Measurements from ENCODE around the gene KDM5B. TPM values are rescaled to one million over a fixed set of nuclear protein-coding genes. Genes with fewer than 3 reads are reported as not detected.
"Not testable (repeated sequence)": the region's sequence is repeated elsewhere in the genome, so short reads cannot be mapped to it uniquely, and the experiment has no call there.

The KDM5B gene
- polyA plus RNA-seq (ENCODE audit: insufficient read depth in 1 of 5, insufficient read length in 5 of 5, low replicate concordance in 1 of 5), result 100 to 1,000 TPM in 4 of 5 donors, 10 to 100 TPM in 1; 81.0 to 121 (median 107) TPM
- long read RNA-seq, donor 1, full-length matches to known transcripts, result 48 of 65 reads
- long read RNA-seq, donor 1, partial matches to known transcripts, result 17 of 65 reads
- long read RNA-seq, donor 1, other reads (novel, unspliced or antisense), result 0 of 65 reads
- long read RNA-seq, donor 2, full-length matches to known transcripts, result 17 of 17 reads
- long read RNA-seq, donor 2, partial matches to known transcripts, result 0 of 17 reads
- long read RNA-seq, donor 2, other reads (novel, unspliced or antisense), result 0 of 17 reads
- long read RNA-seq, donor 3, full-length matches to known transcripts, result 33 of 33 reads
- long read RNA-seq, donor 3, partial matches to known transcripts, result 0 of 33 reads
- long read RNA-seq, donor 3, other reads (novel, unspliced or antisense), result 0 of 33 reads
- long read RNA-seq, donor 4, transcript KDM5B-224 (5 exons, 3,691 nt), result minor isoform, 9 of 32 reads
- long read RNA-seq, donor 4, transcript KDM5B-229 (1 exons, 3,141 nt), result major isoform, 15 of 32 reads
- long read RNA-seq, donor 4, partial matches to known transcripts, result 0 of 32 reads
- long read RNA-seq, donor 4, other reads (novel, unspliced or antisense), result 0 of 32 reads
- long read RNA-seq, donor 5, full-length matches to known transcripts, result 42 of 53 reads
- long read RNA-seq, donor 5, partial matches to known transcripts, result 11 of 53 reads
- long read RNA-seq, donor 5, other reads (novel, unspliced or antisense), result 0 of 53 reads
- long read RNA-seq, donor 6, full-length matches to known transcripts, result 34 of 51 reads
- long read RNA-seq, donor 6, partial matches to known transcripts, result 17 of 51 reads
- long read RNA-seq, donor 6, other reads (novel, unspliced or antisense), result 0 of 51 reads
- long read RNA-seq, donor 7, full-length matches to known transcripts, result 21 of 39 reads
- long read RNA-seq, donor 7, partial matches to known transcripts, result 18 of 39 reads
- long read RNA-seq, donor 7, other reads (novel, unspliced or antisense), result 0 of 39 reads
- long read RNA-seq, donor 8, full-length matches to known transcripts, result 10 of 10 reads
- long read RNA-seq, donor 8, partial matches to known transcripts, result 0 of 10 reads
- long read RNA-seq, donor 8, other reads (novel, unspliced or antisense), result 0 of 10 reads

DNA sequence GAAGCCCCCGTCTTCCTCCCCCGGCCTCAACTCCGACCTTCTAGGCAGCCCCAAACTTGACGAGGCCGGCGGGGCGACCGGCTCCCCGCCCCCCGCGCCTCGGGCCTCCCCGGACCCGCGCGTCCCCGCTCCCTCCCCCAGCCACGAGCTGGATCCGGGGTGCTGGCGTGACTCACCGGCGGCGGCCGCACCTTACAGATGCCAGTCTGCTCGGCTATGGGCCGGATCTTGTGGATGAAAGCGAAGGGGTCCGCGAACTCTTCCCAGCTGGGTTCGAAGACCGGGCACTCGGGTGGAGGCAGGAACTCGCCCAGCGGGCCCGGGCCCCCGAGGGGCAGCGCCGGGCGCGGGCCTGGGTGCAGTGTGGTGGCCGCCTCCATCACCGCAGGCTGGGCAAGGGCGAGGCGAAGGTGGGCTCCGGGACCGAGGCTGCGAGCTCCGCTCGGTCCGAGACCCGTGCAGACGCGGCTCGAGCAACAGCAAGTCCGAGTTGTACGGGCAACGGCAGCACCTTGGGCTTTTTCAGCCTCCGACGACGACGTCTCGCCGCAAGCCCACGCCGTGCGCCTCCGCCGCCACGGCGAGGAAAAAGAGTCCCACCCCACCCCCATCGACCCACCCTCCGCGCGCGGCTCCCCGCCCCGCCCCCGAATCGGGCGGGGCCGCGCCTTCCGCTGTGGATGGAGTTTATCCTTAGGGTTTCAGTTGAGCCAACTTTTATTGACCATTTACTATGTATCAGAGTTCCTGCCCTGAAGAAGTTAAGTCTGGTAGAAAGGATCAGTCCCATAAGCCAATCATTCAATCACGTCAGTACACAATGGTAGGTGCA, at the start of gene KDM5B:
KDM5B (minus strand) TSS at position 496 of the 832 bp plus-strand sequence; CDS start at position 380, 116 bp downstream.
- DNase-seq, result peak; percentile 83 to 87

GRCh38 chr1:202857136-202857610, 49.0 kb upstream of the KDM5B start:
- DNase-seq, result no peak

DNA sequence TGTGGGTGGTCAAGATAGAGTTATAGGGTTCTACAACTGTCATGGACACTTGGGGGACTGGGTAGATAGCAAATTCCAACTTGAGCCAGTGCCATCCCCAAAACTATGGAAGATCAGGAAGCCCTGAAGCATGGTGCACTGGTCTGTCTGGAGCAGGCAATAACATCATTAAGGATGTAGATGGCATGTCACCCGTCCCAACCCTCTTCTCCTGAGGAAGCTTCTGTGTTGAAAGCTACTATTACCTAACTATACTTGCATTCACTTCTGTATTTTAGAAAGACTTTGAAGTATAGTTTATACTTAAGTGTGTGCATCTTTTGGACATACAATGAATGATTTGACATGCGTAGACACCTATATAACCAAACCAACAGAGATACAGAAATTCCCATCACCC, 47.8 kb upstream of the KDM5B start:
- DNase-seq, result no peak

DNA sequence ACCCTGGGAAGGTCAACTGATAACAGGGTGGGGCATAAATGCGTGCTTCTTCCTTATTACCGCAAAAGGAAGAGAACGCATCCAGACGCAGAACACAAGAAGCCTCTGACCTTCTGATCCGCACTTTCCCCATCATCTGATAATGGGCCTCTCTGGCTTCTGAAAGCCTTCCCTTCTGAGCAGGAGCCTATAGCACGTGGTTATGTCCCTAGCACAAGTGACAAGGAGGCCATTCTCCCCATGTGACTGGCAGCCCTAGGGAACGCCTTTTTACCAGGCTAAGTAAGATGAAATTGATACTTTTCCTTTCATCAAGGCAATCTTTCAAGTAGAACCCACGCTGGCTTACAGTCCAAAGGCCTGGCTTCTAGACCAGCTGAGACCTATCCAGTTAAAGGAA, 46.6 kb upstream of the KDM5B start:
- no peak for DNase-seq

DNA sequence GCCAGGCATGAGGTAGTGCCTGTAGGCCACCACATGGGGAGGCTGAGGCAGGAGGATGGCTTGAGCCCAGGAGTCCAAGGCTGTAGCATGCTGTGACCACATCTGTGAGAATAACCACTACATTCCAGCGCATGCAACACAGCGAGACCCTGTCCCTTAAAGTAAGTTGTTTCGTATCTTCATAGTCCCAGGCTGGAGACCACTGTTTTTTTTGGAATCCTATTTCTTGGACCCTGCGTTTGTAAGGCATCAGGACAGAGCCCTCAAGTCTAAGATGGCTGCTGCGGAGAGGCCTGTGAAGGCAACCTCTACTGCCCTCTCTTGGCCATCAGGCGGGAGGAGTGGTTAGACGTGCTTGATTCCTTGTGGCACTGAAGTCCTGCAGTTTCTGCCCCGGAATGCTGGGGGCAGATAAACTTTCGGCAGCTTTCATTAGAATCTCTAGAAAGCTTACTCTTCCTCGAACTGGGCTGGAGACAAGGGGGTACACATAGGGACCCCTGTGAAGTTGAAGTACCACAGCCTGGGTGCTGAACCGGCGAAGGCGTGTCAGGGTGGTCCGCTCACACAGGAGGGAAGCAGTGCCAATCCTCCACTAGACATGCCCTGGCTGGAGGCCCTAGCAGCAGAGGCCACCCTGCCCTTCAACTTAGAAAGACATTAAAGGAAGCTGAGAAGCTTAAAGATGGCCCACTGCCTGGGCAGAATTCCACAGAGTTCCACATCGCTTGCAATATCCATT, 44.1 kb upstream of the KDM5B start:
- no peak for DNase-seq

DNA sequence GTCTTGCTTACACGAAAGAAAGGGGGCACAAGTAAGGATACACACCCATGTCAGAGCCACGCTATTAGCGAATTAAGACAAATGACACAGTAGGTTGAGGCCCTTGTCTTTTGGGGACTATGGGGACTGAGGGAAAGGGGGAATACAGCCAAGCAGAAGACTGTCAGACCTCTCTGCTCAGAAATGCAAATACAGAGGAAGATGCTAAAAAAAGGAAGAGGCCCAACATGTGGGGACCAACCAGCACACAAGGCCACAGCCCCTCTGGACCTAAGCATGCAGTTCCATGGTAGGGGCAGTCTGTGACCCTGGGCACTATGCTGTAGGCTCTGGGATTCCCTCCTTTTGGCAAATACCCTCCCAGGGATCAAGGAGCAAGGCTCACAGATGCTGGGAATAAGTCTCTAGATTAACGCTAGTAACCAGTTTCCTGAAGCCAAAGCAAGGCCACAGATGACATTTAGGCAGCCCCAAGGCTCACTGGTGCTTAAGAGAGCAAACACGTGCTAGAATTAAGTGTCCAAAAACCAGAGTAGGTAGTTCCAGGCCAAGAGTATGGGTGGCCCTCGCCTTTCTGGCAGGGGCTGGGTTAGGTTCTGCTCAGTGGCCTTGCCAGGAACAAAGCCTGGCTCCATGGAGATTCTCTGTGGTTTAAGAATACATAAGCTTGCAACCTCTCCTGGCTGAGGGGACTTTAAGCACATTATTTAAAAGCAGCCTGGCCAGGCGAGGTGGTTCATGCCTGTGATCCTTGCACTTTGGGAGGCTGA, 42.6 kb upstream of the KDM5B start:
- no peak for DNase-seq

GRCh38 chr1:202848191-202848542, 39.9 kb upstream of the KDM5B start:
- DNase-seq, result no peak

DNA sequence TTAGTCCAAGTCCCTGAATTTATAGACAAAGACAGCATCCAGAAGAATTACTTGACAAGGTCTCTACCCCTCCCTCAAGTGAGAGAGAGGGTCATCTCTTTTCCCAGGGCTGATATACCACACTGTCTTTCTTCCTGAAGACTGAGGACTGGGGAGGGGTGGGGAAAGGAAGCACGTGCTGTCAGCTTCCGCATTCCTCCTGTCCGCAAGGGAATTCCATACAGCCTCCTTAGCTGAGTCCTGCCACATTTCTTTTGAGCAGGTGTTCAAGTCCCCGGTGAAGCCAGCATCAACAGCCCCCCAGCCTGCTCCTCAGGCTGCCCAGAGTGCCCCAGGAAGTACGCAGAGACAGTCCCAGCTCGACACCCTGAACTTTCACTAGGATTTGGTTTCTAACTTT, 36.7 kb upstream of the KDM5B start:
- DNase-seq, result no peak

DNA sequence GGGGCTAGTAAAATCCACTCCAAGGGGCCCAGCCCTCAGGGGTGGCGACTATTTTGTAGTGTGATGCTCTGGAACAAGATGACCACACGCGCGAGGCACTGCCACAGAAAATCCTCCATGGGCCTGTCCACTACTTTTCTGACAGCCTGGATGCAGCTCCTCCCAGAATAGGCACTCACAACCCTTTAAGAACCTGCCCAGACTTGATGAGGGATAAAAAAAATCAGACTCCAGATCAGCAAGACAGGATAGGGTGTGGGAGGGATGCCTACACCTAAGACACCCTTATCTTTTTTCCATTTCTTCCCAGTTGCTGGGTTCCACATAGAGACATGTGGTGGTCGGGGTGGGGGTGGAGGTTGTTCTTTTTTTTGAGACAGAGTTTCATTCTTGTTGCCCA, 36.0 kb upstream of the KDM5B start:
- no peak for DNase-seq

- no peak for DNase-seq
Observed at GRCh38 chr1:202843081-202843480, 34.9 kb upstream of the KDM5B start.

DNA sequence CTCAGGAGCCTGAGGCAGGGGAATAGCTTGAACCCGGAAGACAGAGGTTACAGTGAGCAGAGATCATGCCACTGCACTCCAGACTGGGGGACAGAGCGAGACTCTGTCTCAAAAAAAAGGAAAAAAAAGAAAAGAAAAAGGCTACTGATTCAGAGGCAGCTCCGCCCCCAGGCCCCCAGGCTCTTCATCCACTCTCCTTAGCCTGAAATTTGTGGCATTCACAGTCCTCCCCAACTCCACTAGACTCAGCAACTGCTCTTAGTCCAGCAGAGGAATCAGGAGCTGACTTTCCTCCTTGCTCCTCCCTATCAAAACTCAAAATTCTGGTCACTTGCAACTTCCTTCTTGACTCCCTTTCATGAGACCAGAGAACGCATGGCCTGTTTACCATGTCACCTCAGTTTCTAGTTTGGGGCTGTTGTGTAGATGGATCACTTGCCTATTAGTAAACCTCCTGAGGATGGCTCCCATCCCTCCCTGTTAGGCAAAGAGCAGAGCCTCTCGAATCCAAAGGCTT, 29.6 kb upstream of the KDM5B start:
- DNase-seq, result no peak

DNA sequence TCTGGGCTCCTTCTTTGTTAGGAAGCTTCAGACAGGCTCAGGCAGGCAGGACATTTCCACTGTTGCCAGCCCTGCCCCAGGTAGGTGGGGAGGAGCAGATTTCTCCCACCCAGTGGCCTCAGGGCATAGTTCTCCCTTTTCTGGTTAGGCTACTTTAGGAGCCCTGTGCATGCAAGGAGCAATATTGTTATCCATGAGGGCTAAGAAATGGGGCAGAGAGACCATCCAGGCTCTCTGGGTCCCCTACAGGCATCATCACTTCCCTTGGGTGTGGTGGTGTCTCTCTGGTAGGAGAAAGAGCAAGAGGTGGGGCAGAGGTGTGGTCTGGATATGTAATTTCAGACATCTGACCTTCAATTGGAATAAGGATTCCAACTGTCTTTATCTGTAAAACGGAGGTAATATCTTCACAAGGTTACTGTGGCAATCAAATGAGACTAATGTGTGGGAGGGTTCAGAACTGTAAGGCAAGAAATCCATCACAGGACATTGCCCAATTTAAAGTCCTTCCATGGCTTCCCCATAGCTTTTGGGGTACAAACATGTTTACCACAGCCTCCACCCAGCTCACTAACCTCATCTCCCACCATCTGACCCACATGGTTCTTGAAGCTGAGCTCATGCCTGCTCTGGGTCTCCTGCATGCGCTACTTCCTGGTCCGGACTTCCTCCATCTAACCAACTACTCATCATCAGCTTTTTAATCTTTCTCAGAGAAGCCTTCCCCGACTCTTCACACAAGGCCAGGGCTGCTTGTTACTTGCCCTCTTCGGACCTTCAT, 28.6 kb upstream of the KDM5B start:
- DNase-seq, result no peak

GRCh38 chr1:202835548-202836072, 27.4 kb upstream of the KDM5B start:
- no peak for DNase-seq

DNA sequence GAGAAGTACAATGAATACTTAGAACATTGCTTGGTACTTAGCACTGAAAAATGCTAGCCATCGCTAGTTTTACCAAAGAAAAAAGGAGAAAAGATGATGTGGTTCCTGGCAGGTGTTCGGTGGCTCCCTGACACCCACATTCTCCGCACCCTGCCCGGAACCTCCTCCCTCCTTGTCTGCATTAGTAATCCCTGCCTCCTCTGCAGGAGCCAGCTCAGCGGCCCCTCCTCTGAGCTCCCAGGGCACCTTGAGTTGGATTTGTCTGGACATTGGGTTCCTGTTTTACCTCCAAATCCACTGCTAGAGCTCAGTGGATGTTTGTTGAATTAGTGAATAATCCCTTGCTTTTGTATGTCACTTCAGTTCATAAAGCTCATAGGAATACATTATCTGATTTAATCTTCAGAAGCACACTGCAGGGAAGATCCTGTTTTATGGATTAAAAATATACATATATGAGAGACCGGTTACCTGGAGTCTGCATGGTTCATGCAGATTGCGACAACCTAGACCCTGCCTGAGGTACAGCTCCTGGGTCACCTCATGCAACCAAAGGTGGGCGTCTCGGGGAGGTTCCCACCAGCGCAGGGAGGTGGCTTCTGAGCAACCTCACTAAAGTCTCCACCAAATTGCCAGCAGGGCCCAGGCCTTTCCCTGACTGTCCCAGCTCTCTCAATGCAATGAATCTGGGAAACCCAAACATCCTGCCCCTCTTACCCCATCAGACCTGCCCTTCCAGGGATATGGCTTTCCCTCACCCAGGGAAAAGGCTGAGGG, 26.7 kb upstream of the KDM5B start:
- DNase-seq, result no peak

DNA sequence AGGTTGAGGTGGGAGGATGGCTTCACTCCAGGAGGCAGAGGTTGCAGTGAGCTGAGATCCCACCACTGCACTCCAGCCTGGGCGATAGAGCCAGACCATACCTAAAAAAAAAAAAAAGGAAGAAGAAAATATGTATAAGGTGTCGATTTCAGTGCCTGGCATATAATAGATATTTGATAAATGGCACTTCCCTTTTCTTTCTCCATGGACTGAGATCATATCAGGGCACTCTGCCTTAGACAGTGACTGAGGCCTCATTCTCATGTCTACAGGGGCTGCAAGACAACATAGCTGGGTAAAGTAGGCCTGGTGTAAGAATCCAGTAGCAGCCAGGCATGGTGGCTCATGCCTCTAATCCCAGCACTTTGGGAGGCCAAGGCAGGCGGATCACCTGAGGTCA, 23.7 kb upstream of the KDM5B start:
- no peak for DNase-seq

DNA sequence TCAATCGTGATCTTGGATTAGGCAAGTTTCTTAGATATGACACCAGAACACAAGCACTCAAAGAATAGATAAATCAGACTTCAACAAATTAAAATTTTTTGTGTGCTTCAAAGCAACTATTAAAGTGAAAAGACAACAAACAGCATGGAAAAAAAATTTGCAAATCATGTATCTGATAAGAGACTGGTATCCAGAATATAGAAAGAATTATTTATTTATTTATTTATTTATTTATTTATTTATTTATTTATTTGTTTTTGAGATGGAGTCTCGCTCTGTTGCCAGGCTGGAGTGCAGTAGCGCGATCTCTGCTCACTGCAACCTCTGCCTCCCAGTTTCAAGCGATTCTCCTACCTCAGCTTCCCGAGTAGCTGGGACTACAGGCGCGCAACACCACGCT, 21.0 kb upstream of the KDM5B start:
- not testable (repeated sequence) for DNase-seq

DNA sequence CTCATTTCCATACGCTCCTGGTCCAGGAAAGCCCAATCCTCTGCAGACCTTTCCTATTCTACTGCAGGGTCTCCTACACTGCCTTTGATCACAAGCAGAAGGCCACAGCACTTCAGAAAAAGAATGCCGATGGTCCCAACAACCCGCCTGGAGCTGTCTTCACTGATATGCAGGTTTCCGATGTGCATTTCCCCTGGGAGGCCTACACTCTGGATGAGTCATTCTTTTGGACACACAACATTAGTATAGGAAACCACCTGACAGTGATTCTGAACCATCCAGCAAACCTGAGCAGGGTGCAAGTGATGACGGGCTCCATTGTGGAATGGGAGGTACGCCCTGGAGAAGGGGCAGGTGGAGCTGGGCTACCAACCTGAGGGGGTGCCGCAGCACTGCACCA, 17.5 kb upstream of the KDM5B start:
- no peak for DNase-seq

DNA sequence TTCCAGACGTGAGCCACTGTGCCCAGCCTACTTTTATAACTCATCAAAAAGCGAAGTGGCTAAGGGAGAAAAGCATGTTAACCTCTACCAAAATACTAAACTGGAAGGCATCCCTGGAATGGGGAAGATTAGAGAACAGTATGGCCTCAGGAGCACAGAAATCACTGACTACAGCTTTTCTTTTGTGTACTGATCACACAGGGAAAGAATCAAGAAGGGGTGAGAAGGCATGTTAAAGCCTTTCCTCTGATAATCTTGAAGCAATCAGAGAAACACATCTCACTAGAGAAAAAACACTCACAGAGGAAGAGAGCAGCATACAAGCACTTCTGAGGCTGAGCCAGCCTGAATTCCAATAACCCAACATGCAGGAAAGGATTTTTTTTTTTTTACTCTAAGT, 13.2 kb upstream of the KDM5B start:
- DNase-seq, result no peak

Measured in right lung (tissue), 10 donors.